NAMALWA (cell line): ENCODE data around the gene TDRD9.
A peak's percentile ranks its signal among the peaks of the same experiment; 100 is the strongest.

Source experiments
- DNase-seq: peaks from one replicate; pipeline ENCODE4 v3.0.0-alpha.2; 2015; ENCODE audit warnings: low spot score

TDRD9 gene

DNA sequence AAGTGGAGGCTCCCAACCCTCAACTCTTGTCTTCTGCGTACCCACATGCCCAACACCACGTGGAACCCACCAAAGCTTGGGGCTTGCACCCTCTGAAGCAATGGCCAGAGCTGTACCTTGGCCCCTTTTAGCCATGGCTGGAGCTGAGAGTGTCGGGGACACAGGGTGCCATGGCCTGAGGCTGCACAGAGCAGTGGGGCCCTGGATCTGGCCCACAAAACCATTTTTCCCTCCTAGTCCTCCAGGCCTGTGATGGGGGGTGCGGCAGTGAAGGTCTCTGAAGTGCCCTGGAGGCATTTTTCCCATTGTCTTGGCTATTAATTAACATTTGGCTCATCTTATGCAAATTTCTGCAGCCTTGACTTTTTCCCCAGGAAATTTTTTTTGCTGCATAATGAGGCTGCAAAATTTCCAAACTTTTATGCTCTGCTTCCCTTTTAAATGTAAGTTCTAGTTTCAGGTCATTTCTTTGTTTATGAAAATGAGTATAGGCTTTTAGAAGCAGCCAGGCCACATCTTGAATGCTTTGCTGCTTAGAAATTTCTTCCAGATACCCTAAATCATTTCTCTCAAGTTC lies 138.6 kb downstream of the TDRD9 start:
- DNase-seq, result no peak

DNA sequence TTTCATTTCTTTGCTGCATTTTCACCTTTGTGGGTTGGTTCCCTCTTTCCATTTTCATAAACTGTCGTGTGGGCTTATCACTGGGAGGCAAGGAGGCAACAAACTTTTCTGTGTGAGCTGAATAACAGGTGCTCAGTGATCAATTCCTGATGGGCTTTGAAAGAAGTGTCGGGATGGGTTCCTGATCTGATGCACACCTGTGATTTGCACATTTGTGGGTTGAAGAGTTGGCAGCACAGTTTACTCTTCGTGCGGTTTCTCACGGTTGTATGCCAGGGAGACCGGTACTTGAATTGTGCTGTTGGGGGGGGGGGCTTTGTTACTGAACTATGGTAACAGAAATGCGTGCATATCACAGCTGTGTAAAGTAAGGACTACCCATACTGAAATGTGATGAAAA lies 141.3 kb downstream of the TDRD9 start:
- no peak for DNase-seq

- DNase-seq, result no peak
Measured at GRCh38 chr14:104072586-104072985, 144.3 kb downstream of the TDRD9 start.

DNA sequence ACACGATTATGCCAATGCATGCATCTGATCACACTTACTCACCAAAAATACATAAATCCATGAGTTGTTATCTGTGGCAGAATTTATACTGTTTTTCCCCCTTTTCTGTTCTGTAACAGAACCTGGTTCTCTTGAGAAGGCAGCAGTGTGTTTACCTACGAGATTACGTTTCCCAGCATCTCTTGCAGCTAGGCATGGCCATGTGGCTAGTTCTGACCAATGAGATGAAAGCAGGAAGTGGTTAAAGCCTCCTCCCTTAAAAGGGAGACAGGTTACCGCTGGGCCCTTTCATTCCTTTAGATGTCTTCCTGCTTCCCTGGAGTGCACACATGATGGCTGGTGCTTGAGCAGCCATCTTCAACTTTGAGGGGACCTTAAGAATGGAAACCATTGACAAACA lies 145.5 kb downstream of the TDRD9 start:
- no peak for DNase-seq

GRCh38 chr14:104075530-104076151 lies 147.4 kb downstream of the TDRD9 start:
- peak; percentile 57 for DNase-seq

GRCh38 chr14:104076743-104077142 lies 148.5 kb downstream of the TDRD9 start:
- no peak for DNase-seq

GRCh38 chr14:104078031-104078455 lies 149.8 kb downstream of the TDRD9 start:
- DNase-seq, result peak; percentile 94

DNA sequence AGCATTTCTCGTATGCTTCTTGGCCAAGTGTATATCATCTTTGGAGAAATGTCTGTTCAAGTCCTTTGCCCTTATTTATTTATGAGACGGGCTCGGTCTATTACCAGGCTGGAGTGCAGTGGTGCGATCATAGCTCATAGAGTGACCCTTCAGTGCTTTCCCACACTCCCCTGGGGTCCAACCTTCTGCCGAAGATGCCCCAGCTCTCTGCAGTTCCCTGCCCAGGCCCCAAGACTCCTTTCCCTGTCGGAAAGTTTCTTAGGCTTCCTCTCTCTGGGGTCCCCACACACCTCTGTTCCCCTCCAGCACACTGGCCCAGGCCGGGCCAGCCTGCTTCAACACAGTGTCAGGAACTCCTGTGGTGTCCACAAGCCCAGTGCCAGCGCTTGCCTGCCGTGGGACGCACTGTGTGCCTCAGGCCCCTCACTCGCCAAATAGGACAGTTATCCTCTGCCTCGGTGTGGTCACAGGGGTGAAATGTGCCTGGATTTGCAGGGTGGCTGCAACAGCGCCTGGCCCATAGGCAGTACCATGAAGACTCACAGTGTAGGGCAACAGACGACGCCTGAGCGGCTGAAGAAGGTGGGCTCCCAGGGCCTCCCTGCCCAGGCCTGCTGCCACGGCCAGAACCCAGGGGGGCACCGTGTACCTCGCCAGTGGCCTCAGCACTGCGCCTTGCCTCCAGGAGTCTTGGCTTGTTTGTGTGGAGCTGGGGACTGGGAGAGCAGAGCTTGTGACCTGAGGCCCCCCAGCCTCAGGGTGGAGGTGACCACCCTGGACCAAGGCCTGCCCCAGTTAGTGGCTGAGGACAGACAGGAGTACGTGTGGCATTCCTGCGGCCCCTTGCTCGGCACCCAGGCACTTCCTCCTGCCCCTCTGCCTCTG lies 152.4 kb downstream of the TDRD9 start:
- DNase-seq, result no peak

DNA sequence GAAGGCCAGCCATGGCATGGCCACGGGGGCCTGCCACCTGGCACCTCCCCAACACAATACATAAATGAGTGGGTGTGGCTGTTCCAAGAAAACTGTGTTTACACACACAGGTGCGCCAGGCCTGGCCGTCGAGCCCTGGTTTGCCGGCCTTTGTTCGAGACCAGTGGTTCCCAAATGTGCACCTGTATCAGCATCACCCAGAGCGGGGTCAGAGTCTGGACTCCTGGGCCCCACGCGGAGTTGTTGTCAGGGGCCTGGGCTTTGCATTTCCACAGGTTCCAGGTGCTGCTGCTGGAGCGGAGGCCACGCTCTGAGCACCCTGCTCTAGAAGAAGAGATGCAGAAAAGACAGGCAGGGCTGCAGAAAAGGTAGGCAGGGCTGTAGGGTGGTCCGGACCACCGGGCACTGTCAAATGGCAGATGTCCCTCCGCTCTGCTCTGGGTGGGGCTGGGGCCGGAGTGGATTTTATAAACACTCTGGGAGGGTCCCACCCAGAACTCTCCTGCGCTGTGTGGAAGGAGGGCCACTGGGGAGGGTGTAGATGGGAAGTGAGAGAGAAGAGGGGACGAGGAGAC lies 153.1 kb downstream of the TDRD9 start:
- DNase-seq, result no peak

GRCh38 chr14:104081951-104082464 lies 153.8 kb downstream of the TDRD9 start:
- DNase-seq, result no peak

GRCh38 chr14:104082807-104083206 lies 154.6 kb downstream of the TDRD9 start:
- no peak for DNase-seq

- DNase-seq, result no peak
Measured at GRCh38 chr14:104084251-104085002, 156.2 kb downstream of the TDRD9 start.

DNA sequence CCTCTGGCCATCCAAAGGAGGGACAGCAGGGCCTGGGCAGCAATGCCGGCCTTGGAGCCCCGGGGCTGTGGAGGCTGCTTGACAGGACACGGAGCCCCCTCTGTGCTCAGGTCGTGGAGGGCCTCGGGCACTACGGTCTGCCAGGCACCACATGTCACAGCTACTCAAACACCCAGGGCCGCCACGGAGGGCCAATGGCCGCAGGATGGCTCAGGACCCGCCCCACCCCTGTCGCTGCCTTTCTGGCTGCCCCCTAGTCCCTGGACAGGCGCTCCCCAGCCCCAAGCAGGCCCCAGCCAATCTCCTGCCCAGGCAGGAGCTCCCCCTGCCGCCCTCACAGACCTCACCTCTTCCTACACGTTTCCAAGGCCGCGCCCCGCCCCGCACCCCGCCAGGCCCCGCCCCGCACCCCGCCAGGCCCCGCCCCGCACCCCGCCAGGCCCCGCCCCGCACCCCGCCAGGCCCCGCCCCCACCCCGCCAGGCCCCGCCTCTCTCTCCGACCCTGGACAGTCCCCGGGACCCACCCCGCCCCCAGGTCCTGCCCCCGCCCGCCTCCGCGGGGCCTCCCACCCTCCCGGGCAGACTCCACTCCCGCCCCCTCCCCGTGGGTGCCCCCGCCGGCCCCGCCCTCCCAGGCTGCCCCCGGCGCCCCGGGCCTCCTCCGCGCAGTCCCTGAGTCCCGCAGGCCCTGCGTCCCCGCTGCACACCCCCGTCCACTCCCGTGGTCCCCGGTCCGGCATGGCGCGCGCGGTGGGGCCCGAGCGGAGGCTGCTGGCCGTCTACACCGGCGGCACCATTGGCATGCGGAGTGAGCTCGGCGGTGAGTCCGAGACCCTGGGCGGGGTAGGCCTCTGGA lies 157.0 kb downstream of the TDRD9 start, which contains the start of gene ASPG:
Gene ASPG (plus strand): TSS at position 669 of the 857 bp plus-strand sequence. CDS start 71 bp downstream, at position 740.
- DNase-seq, result no peak

- no peak for DNase-seq
Measured at GRCh38 chr14:104085889-104086201, 157.6 kb downstream of the TDRD9 start.

DNA sequence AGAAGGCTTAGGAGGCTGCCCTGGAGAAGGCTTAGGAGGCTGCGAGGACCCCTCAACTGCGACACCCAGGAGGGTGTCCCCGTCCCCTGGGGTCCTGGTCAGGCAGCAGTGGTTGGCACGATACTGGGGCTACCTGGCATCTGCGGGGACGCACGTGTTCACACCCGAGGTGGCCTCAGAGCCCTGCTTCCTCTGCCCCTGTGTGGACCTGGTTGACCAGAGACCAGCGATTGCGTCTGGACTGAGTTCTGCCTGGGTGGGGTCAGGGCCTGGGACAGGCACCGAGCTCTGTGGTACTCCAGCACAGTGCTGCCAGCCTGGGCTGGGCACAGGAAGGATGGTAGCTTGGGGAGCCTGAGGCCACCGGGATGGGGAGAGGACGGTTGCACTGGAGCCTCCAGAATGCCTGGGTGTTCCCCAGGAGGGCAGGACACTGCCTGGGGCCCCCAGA lies 158.0 kb downstream of the TDRD9 start:
- DNase-seq, result no peak

GRCh38 chr14:104086661-104087461 lies 158.6 kb downstream of the TDRD9 start:
- no peak for DNase-seq

GRCh38 chr14:104087505-104087904 lies 159.2 kb downstream of the TDRD9 start:
- no peak for DNase-seq

DNA sequence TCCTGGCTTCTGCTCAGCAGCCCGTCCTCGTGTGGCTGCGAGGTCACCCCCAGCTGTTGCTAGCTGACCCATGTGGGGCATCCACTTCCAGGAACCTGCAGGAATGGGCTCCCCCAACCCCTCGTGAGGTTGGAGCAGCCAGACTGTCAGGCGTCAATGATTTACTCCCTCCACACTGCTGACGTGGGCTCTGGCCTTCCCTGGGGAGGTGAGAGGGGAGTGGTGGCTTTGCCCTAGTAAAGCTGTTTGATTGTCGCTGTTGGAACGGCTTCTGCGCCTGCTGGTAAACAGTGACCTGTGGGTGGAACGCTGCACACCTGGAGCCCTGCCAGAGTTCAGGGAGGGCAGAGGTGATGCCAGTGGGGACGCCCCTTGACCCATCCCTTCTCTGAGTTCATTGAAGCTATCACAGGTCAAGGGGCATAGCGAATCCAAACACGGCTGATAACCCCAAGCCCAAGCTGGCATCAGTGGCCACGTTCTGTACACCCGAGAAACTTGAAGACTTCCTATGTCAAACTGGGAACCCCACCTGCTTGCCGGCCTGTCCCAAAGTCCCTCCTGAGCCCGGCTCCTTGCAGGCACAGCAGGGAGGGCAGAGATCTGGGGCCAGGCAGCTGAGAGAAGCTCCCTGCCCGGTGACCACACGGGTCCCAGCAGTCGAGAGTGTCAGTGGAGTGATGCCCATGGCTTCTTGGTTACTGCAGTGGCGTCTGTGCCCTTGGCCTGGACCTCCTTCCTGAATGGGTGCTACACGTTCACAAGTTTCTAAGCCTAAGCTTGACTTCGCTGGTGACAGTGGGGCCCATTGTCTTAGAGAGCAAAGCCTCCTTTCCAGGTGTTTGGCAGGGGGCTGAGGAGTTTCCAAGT lies 160.0 kb downstream of the TDRD9 start:
- no peak for DNase-seq
